ENCODE data around the gene SLC12A3. TPM values are rescaled to one million over a fixed set of nuclear protein-coding genes. Genes with fewer than 3 reads are reported as not detected.

Gene SLC12A3
- total RNA-seq, 6 donors from 2014 or later, result 0.06 to 0.61 TPM; not detected in 4

GRCh38 chr16:56956756-56957155 lies 91.7 kb downstream of the SLC12A3 start:
- ATAC-seq (ENCODE audit: low FRiP score in 2 of 2), result no peak
- Histone ChIP-seq H3K9me3 (no peaks in the 10 kb centered on the region), H3K27ac (no peak overlapping the region), H3K4me3 (no peak overlapping the region), H3K27me3 (no peaks in the 10 kb centered on the region), H3K4me1 (peaks cover 8 to 15% (median 12%) of the 10 kb centered on the region in 4 donors), H3K36me3 (no peaks in the 10 kb centered on the region)
- WGBS, 2 donors, result 64 to 66% methylated on average over 4 of the region's 4 CpGs
- DNase-seq, result no peak
- TF ChIP-seq EP300 (IDR thresholded peaks at IDR 0.05) (no peak), POLR2A (IDR thresholded peaks at IDR 0.05) (no peak), POLR2AphosphoS5 (IDR thresholded peaks at IDR 0.05) (no peak), CTCF (IDR thresholded peaks at IDR 0.05) (no peak)

- ATAC-seq (ENCODE audit: low FRiP score in 2 of 2), result no peak
- 49 to 53% methylated on average over 7 to 9 of the region's 13 CpGs for WGBS, 2 donors
- H3K27ac ChIP-seq, result peak overlapping the region in 1 of 4 donors; percentile 5
These were observed 95.8 kb downstream of the SLC12A3 start for GRCh38 chr16:56960681-56961281.

GRCh38 chr16:56961386-56961785 lies 96.4 kb downstream of the SLC12A3 start:
- H3K27ac ChIP-seq, result peak overlapping the region in 3 of 4 donors; percentile 5 to 63 (median 32)
- no peaks in the 10 kb centered on the region for H3K27me3 ChIP-seq
- no peak for DNase-seq
- peaks cover 33 to 45% (median 41%) of the 10 kb centered on the region in 4 donors for H3K4me1 ChIP-seq
- TF ChIP-seq POLR2A (IDR thresholded peaks at IDR 0.05) (no peak), EP300 (IDR thresholded peaks at IDR 0.05) (no peak), CTCF (IDR thresholded peaks at IDR 0.05) (no peak), POLR2AphosphoS5 (IDR thresholded peaks at IDR 0.05) (no peak)
- no peak overlapping the region for H3K4me3 ChIP-seq
- ATAC-seq (ENCODE audit: low FRiP score in 2 of 2), result no peak
- no peaks in the 10 kb centered on the region for H3K9me3 ChIP-seq
- no peaks in the 10 kb centered on the region for H3K36me3 ChIP-seq
- WGBS, 2 donors, result 50 to 55% methylated on average over 3 of the region's 3 CpGs

More at GRCh38 chr16:56960681-56961281, 95.8 kb downstream of the SLC12A3 start:
- H3K9me3 ChIP-seq, result no peaks in the 10 kb centered on the region
- TF ChIP-seq CTCF (IDR thresholded peaks at IDR 0.05), result no peak
- no peak for TF ChIP-seq POLR2AphosphoS5 (IDR thresholded peaks at IDR 0.05)
- no peak for TF ChIP-seq POLR2A (IDR thresholded peaks at IDR 0.05)
- no peak for TF ChIP-seq EP300 (IDR thresholded peaks at IDR 0.05)
- no peaks in the 10 kb centered on the region for H3K36me3 ChIP-seq
- H3K4me1 ChIP-seq, result peaks cover 27 to 40% (median 35%) of the 10 kb centered on the region in 4 donors
- H3K4me3 ChIP-seq, result no peak overlapping the region
- no peaks in the 10 kb centered on the region for H3K27me3 ChIP-seq
- no peak for DNase-seq

GRCh38 chr16:56961851-56962281 lies 96.9 kb downstream of the SLC12A3 start, which contains the start of gene CETP:
Gene CETP (plus strand): TSS chr16:56961950. CDS start chr16:56961980, 30 bp downstream.
- H3K4me1 ChIP-seq, result peaks cover 34 to 45% (median 41%) of the 10 kb centered on the region in 4 donors
- H3K27me3 ChIP-seq, result no peaks in the 10 kb centered on the region
- no peaks in the 10 kb centered on the region for H3K36me3 ChIP-seq
- peak in 1 of 2 donors; percentile 66 for DNase-seq
- H3K27ac ChIP-seq, result peak within 1 kb of the TSS in 3 of 4 donors; percentile 32 to 67 (median 63)
- H3K9me3 ChIP-seq, result no peaks in the 10 kb centered on the region
- peak in 1 of 2 donors; percentile 10 for ATAC-seq (ENCODE audit: low FRiP score in 2 of 2)
- no peak for TF ChIP-seq CTCF (IDR thresholded peaks at IDR 0.05)
- no peak for TF ChIP-seq POLR2A (IDR thresholded peaks at IDR 0.05)
- no peak for TF ChIP-seq EP300 (IDR thresholded peaks at IDR 0.05)
- TF ChIP-seq POLR2AphosphoS5 (IDR thresholded peaks at IDR 0.05), result no peak
- 67 to 79% methylated on average over 9 to 10 of the region's 12 CpGs for WGBS, 2 donors
- H3K4me3 ChIP-seq, result no peak within 1 kb of the TSS
